ENCODE data around the gene MPP3.

The MPP3 gene

DNA sequence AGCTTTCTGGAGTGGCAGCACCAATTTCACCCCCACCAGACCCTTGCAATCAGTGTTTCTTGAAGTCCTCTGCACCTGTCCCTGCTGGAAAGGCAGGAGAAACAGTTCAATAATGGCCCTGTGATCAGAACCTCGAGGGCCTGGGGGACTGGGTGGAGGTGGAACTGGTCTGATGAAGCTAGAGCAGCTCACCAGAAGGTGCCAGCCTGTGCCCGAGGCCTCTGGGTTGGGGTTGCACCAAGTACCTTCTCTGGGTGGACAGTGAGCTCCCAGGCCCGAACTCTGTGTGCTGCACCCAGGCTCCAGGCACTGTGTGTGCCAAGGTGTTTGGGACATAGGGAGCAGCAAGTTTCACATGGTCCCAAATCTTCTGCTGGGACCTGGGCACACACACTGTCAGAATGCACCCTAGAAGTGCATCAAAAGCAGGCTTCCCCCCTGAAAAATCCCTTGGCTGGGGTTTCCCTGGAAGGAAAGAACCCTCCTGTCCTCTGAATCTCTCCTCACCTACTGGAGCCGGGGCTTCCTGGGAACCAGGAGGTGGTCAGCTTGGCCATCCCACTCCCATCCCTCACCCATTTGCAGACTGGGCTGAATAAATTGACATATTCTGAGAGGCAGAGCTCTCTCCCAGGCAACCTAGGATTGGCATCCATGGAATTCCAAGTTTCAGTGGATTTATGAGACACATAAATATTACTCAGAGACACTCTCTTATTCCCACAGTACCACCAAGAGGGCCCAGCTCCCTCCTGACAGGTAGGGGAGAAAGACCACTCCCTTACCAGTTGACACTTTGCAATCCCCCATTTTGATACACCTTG, 31.4 kb upstream of the MPP3 start:
- no peaks in the 10 kb centered on the region for H3K9me3 ChIP-seq (ENCODE audit: insufficient read depth, low read length)
- H3K79me2 ChIP-seq (ENCODE audit: insufficient read depth, low read length) = no peaks in the 10 kb centered on the region
- no peaks in the 10 kb centered on the region for H4K20me1 ChIP-seq (ENCODE audit: low read depth, low read length)
- H2AFZ ChIP-seq (ENCODE audit: low read depth, low read length, severe bottlenecking) = no peak overlapping the region
- H3K9me2 ChIP-seq (replicated peaks; ENCODE audit: insufficient read depth, low read length) = no peaks in the 10 kb centered on the region
- H3K9ac ChIP-seq (ENCODE audit: low read length) = no peak overlapping the region
- H3K36me3 ChIP-seq (ENCODE audit: low read length) = no peaks in the 10 kb centered on the region
- H3K27ac ChIP-seq (ENCODE audit: low read depth, low read length) = no peak overlapping the region
- no peak for TF ChIP-seq EZH2phosphoT487 (conservative IDR thresholded peaks at IDR 0.05; ENCODE audit: low read length)
- no peak overlapping the region for H3K4me3 ChIP-seq (ENCODE audit: insufficient read depth, low read length, poor library complexity, severe bottlenecking)
- no peaks in the 10 kb centered on the region for H3K27me3 ChIP-seq (ENCODE audit: low read length)
- H3F3A ChIP-seq (ENCODE audit: insufficient read depth) = no peaks in the 10 kb centered on the region
- no peak overlapping the region for H3K4me2 ChIP-seq (ENCODE audit: low read depth, low read length, poor library complexity, severe bottlenecking)

DNA sequence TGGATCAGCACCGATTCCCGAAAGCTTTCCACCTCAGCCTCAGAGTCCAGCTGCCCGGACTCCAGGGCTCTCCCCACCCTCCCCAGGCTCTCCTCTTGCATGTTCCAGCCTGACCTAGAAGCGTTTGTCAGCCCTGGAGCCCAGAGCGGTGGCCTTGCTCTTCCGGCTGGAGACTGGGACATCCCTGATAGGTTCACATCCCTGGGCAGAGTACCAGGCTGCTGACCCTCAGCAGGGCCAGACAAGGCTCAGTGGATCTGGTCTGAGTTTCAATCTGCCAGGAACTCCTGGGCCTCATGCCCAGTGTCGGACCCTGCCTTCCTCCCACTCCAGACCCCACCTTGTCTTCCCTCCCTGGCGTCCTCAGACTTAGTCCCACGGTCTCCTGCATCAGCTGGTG, 29.0 kb upstream of the MPP3 start:
- no peak for TF ChIP-seq EZH2phosphoT487 (conservative IDR thresholded peaks at IDR 0.05; ENCODE audit: low read length)
- TF ChIP-seq, protein P1, sequence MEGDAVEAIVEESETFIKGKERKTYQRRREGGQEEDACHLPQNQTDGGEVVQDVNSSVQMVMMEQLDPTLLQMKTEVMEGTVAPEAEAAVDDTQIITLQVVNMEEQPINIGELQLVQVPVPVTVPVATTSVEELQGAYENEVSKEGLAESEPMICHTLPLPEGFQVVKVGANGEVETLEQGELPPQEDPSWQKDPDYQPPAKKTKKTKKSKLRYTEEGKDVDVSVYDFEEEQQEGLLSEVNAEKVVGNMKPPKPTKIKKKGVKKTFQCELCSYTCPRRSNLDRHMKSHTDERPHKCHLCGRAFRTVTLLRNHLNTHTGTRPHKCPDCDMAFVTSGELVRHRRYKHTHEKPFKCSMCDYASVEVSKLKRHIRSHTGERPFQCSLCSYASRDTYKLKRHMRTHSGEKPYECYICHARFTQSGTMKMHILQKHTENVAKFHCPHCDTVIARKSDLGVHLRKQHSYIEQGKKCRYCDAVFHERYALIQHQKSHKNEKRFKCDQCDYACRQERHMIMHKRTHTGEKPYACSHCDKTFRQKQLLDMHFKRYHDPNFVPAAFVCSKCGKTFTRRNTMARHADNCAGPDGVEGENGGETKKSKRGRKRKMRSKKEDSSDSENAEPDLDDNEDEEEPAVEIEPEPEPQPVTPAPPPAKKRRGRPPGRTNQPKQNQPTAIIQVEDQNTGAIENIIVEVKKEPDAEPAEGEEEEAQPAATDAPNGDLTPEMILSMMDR (IDR thresholded peaks at IDR 0.05; ENCODE audit: insufficient read depth, low read length, poor library complexity, severe bottlenecking) = no peak
- Histone ChIP-seq H3K79me2 (ENCODE audit: insufficient read depth, low read length) (no peaks in the 10 kb centered on the region), H3K36me3 (ENCODE audit: low read length) (no peaks in the 10 kb centered on the region), H2AFZ (ENCODE audit: low read depth, low read length, severe bottlenecking) (no peak overlapping the region), H3K9ac (ENCODE audit: low read length) (no peak overlapping the region), H3K4me2 (ENCODE audit: low read depth, low read length, poor library complexity, severe bottlenecking) (no peak overlapping the region), H3K27ac (ENCODE audit: low read depth, low read length) (no peak overlapping the region), H3K9me2 (replicated peaks; ENCODE audit: insufficient read depth, low read length) (no peaks in the 10 kb centered on the region), H3K4me3 (ENCODE audit: insufficient read depth, low read length, poor library complexity, severe bottlenecking) (no peak overlapping the region), H4K20me1 (ENCODE audit: low read depth, low read length) (no peaks in the 10 kb centered on the region), H3K9me3 (ENCODE audit: insufficient read depth, low read length) (no peaks in the 10 kb centered on the region), H3K27me3 (ENCODE audit: low read length) (no peaks in the 10 kb centered on the region), H3F3A (ENCODE audit: insufficient read depth) (no peaks in the 10 kb centered on the region)

DNA sequence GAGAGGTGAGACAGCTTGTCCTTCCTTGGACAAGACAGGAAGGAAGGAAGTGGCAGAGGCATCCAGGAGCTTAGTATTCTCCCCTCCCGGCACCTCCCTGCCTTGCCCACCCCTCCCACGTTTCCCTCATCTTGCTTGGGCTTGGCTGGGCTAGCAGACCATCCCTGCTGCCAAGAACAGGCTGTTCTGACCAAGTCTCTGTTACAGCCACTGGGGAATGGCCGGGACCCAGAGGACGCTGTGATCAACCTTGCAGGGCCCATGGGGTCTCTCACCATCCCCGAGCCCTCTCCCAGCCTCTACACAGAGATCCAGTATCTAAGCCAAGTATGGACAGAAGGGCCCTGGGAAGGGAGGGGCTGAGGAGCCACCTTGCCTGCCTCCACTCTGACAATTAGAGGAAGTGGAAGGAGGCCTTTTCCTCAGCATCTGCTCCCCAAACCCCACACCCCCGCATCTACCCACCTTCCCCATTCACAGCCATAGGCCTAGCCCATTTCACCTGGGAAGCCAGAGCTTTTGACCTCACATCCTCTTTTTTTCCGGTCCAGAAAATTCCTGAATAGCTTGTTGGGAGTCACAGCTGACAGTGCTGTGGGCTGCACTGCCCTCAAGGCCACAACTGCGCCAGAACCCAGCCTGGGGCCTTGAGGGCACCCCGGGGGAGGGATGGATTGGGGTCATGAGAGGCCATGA, 28.1 kb upstream of the MPP3 start:
- Histone ChIP-seq H3K9ac (ENCODE audit: low read length) (no peak overlapping the region), H3K9me3 (ENCODE audit: insufficient read depth, low read length) (no peaks in the 10 kb centered on the region), H4K20me1 (ENCODE audit: low read depth, low read length) (no peaks in the 10 kb centered on the region), H2AFZ (ENCODE audit: low read depth, low read length, severe bottlenecking) (no peak overlapping the region), H3K27me3 (ENCODE audit: low read length) (no peaks in the 10 kb centered on the region), H3K4me3 (ENCODE audit: insufficient read depth, low read length, poor library complexity, severe bottlenecking) (no peak overlapping the region), H3K4me2 (ENCODE audit: low read depth, low read length, poor library complexity, severe bottlenecking) (no peak overlapping the region), H3K79me2 (ENCODE audit: insufficient read depth, low read length) (no peaks in the 10 kb centered on the region), H3K9me2 (replicated peaks; ENCODE audit: insufficient read depth, low read length) (no peaks in the 10 kb centered on the region), H3F3A (ENCODE audit: insufficient read depth) (no peaks in the 10 kb centered on the region), H3K27ac (ENCODE audit: low read depth, low read length) (no peak overlapping the region), H3K36me3 (ENCODE audit: low read length) (no peaks in the 10 kb centered on the region)
- TF ChIP-seq, protein P1 (IDR thresholded peaks at IDR 0.05; ENCODE audit: insufficient read depth, low read length, poor library complexity, severe bottlenecking) = no peak
- no peak for TF ChIP-seq EZH2phosphoT487 (conservative IDR thresholded peaks at IDR 0.05; ENCODE audit: low read length)

Data from SU-DHL-6 (cell line).